OCI-LY1 (cell line): ENCODE measurements around the gene STRA6.

Experiments
- CTCF ChIP-seq: fragments of 200-600 bp; sonication (generic), shearing (Covaris generic); IDR thresholded peaks from 2 replicates; pipeline ENCODE4 v1.5.1; 2017; ENCODE audit warnings: mild to moderate bottlenecking, antibody characterized with exemption, low read length, moderate library complexity, mixed read lengths
- EZH2 ChIP-seq: fragments of 200-600 bp; sonication (generic), shearing (Covaris generic); IDR thresholded peaks from 2 replicates; pipeline ENCODE4 v1.8.0; 2017; ENCODE audit warnings: borderline replicate concordance, mixed run types, mild to moderate bottlenecking, antibody characterized with exemption, low read length, moderate library complexity, mixed read lengths

DNA sequence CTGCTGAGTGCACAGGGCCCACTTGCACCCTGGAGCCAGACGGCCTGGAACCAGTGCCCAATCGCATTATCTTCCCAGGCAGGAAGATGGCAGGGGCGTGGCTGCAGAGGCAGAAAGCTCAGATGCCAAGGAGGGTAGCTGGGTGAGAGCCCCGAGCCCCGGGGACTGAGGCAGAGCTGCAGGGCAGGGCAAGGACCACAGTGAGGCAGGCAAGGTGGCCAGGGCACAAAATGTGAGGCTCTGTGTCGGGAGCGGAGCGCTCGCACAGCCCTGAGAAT, 31.9 kb upstream of the STRA6 start:
- TF ChIP-seq CTCF (no peak), EZH2 (no peak)
